ENCODE data around the gene TTC34.

GRCh38 chr1:2778220-2778592 is 23.3 kb downstream of the TTC34 start:
- TF ChIP-seq ZNF274 (IDR thresholded peaks at IDR 0.05; ENCODE audit: insufficient read depth, insufficient read length) (no peak), EZH2 (IDR thresholded peaks at IDR 0.05; ENCODE audit: borderline replicate concordance, control insufficient read depth, low read depth, low read length) (no peak), CTCF (IDR thresholded peaks at IDR 0.05 in 2 of 3, conservative IDR thresholded peaks at IDR 0.05 in 1 of 3; ENCODE audit: control insufficient read depth in 2 of 3, extremely low read depth in 1 of 3, insufficient read depth in 1 of 3, low read depth in 3 of 3, low read length in 3 of 3) (no peak), EED (IDR thresholded peaks at IDR 0.05; ENCODE audit: low read depth) (no peak), RCOR1 (conservative IDR thresholded peaks at IDR 0.05; ENCODE audit: low read depth, low read length) (no peak), EP300 (IDR thresholded peaks at IDR 0.05; ENCODE audit: borderline replicate concordance in 1 of 2, control insufficient read depth in 1 of 2, low read depth in 2 of 2, low read length in 2 of 2) (no peak)

Measured in GM12878 (cell line).